ENCODE measurements around the gene RGS17. TPM values are rescaled to one million over a fixed set of nuclear protein-coding genes. Genes with fewer than 3 reads are reported as not detected.

RGS17 gene
- total RNA-seq, 4 donors from 2014 or later = 0.88 to 4.8 (median 0.91) TPM; not detected in 1

DNA sequence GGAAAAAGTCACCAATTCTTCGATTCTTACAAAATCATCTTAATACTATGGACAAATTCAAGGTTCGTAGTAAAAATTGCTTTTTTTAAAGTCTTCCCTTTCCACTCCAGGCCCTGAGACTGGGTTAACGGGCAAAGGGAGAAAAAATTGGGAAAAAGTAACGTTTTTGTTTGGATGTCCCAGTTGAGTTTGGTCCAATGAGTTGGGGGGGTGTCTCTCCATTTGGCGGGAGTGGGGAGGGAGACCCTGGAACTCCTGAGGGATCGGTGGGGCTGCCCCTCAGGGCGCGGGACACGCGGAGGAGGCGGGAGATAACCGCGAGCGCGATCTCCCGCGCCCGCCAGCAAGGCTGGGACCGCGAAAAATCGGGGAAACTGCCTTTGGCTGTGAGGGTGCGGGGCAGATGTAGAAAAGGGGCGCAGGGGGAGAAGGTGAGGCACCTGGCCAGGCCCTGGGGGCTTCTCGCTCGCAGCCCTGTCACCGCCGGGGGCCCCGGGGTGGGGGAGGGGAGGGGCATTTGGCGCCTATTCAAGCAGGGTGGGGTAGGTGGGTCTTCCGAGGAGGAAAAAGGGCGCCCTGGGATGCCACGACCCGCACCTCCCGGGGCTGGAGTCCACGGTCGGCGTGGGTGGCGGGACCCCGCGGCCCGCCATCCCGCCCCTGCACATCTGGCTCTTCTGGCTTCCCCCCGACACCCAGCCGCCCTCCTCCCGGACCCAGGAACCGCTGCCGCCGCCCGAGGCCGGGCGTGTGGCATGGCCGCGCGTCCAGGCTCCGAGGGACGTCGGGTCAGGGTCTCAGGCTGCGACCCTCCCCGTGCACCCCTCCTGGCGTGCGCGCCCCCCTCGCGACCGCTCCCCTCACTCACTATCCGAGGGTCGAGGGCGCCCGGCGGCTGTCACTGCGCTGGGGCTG lies 148.8 kb downstream of the RGS17 start:
- no peak overlapping the region for H3K27ac ChIP-seq
- H3K9me3 ChIP-seq = no peaks in the 10 kb centered on the region
- TF ChIP-seq, protein P1, sequence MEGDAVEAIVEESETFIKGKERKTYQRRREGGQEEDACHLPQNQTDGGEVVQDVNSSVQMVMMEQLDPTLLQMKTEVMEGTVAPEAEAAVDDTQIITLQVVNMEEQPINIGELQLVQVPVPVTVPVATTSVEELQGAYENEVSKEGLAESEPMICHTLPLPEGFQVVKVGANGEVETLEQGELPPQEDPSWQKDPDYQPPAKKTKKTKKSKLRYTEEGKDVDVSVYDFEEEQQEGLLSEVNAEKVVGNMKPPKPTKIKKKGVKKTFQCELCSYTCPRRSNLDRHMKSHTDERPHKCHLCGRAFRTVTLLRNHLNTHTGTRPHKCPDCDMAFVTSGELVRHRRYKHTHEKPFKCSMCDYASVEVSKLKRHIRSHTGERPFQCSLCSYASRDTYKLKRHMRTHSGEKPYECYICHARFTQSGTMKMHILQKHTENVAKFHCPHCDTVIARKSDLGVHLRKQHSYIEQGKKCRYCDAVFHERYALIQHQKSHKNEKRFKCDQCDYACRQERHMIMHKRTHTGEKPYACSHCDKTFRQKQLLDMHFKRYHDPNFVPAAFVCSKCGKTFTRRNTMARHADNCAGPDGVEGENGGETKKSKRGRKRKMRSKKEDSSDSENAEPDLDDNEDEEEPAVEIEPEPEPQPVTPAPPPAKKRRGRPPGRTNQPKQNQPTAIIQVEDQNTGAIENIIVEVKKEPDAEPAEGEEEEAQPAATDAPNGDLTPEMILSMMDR (IDR thresholded peaks at IDR 0.05) = no peak
- TF ChIP-seq POLR2A (IDR thresholded peaks at IDR 0.05) = no peak
- H3K36me3 ChIP-seq = no peaks in the 10 kb centered on the region
- H3K4me1 ChIP-seq = peaks cover 0 to 11% of the 10 kb centered on the region in 2 donors
- intact Hi-C loops (cut with DNase I; ENCODE audit: low total_unique reads) = no loop called here
- H3K4me3 ChIP-seq = peak overlapping the region; percentile 60 to 62
- H3K27me3 ChIP-seq = no peaks in the 10 kb centered on the region
- DNase-seq = peak; percentile 30 to 43

DNA sequence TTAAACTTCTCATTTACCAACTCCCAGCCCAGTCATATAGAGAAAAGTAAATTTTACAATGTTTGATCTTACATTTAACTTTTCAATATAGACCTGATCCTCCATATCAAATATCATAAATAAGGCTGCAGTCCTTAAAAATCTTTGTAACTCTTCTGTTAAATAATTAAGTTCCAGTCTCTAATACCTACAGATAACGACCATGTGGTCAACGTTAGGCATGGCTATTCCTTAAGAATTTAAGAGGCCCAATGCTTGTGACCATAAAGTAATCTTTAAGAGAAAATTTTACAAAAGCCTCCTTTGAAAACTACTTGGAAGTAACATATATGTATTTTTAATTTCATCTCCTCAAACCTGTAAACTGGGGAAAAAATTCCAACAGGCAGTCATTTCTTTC lies 149.9 kb downstream of the RGS17 start:
- no peaks in the 10 kb centered on the region for H3K27me3 ChIP-seq
- no peaks in the 10 kb centered on the region for H3K9me3 ChIP-seq
- DNase-seq = no peak
- no peaks in the 10 kb centered on the region for H3K36me3 ChIP-seq
- intact Hi-C loops (cut with DNase I; ENCODE audit: low total_unique reads) = no loop called here
- TF ChIP-seq POLR2A (IDR thresholded peaks at IDR 0.05) = no peak
- TF ChIP-seq, protein P1 (IDR thresholded peaks at IDR 0.05) = no peak
- H3K4me1 ChIP-seq = peaks cover 0 to 11% of the 10 kb centered on the region in 2 donors
- H3K4me3 ChIP-seq = no peak overlapping the region
- no peak overlapping the region for H3K27ac ChIP-seq

DNA sequence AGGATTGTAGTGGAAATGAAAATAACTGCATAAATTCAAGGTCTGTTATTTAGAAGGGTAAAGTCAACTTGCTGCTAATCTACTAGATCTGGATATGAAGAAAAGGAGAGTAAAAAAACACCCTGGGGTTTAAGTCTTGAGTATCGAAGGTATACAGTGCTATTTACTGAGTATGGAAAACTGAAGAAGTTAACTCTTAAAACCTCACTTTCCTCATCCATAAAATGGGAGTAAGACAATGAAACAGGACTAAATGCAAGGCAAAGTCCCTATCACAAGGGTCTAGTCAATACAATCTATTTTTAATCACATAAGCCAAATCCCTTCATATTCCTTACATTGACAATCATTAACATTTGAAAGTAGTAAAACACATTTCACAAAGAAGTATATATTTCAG lies 150.4 kb downstream of the RGS17 start:
- Histone ChIP-seq H3K36me3 (no peaks in the 10 kb centered on the region), H3K4me1 (peaks cover 0 to 11% of the 10 kb centered on the region in 2 donors), H3K4me3 (no peak overlapping the region), H3K9me3 (no peaks in the 10 kb centered on the region), H3K27me3 (no peaks in the 10 kb centered on the region), H3K27ac (no peak overlapping the region)
- no peak for TF ChIP-seq POLR2A (IDR thresholded peaks at IDR 0.05)
- TF ChIP-seq, protein P1 (IDR thresholded peaks at IDR 0.05) = no peak
- no peak for DNase-seq
- intact Hi-C loops (cut with DNase I; ENCODE audit: low total_unique reads) = no loop called here

DNA sequence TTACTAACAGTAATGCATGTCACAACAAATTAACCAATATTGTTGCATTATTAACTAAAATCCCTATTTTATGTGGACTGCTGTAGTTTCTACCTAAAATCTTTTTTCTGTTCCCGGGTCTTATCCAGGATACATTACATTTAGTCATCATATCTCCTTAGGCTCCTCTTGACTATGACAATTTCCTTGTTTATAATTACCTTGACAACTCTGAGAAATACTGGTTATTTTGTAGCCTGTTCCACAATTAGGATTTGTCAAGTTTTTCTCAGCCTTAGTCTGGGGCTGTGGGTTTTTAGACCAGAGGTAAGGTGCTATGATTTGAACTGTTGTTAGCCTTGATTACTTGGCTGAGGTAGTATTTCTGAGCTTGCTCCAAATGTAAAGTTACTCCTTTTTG lies 152.0 kb downstream of the RGS17 start:
- peaks cover 0 to 11% of the 10 kb centered on the region in 2 donors for H3K4me1 ChIP-seq
- no peak overlapping the region for H3K27ac ChIP-seq

DNA sequence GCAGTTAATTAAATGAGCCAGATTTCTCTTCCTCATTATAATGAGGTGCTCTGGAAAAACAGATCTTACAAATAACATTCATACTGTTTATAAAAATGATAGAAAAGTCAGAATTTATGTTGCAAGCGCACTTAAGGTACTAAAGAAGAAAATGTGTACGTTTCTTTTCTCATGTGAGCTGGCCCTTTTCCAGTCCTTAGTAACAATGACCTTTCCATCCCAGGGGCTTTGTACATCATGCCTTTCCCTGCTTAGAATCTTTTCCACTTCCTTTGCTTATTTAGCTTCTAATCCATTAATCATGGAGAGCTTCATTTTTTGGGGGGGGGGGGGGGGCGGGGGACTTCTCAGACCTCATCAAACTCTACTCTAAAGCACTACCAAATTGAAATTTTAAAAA lies 153.0 kb downstream of the RGS17 start:
- no peak for DNase-seq
- Histone ChIP-seq H3K27ac (no peak overlapping the region), H3K4me1 (peaks cover 0 to 11% of the 10 kb centered on the region in 2 donors), H3K4me3 (no peak overlapping the region), H3K9me3 (no peaks in the 10 kb centered on the region), H3K36me3 (no peaks in the 10 kb centered on the region), H3K27me3 (no peaks in the 10 kb centered on the region)
- TF ChIP-seq, protein P1 (IDR thresholded peaks at IDR 0.05) = no peak
- intact Hi-C loops (cut with DNase I; ENCODE audit: low total_unique reads) = no loop called here

More for the DNA sequence above, 152.0 kb downstream of the RGS17 start:
- no peaks in the 10 kb centered on the region for H3K27me3 ChIP-seq
- DNase-seq = no peak
- intact Hi-C loops (cut with DNase I; ENCODE audit: low total_unique reads) = no loop called here
- no peaks in the 10 kb centered on the region for H3K9me3 ChIP-seq
- no peaks in the 10 kb centered on the region for H3K36me3 ChIP-seq
- no peak overlapping the region for H3K4me3 ChIP-seq
- no peak for TF ChIP-seq POLR2A (IDR thresholded peaks at IDR 0.05)
- TF ChIP-seq, protein P1 (IDR thresholded peaks at IDR 0.05) = no peak

All from uterus (tissue), 4 donors.